A549 (cell line): ENCODE measurements around the gene SNX30.

Experiments used
- CHD2 ChIP-seq: fragments of 150-350 bp; IDR thresholded peaks from 2 replicates; pipeline ENCODE4 v1.6.1; 2014; ENCODE audit warnings: low read length; ENCODE audit not compliant: partially characterized antibody
- ELK1 ChIP-seq: fragments of 150-350 bp; IDR thresholded peaks from 2 replicates; pipeline ENCODE4 v1.6.1; 2014; ENCODE audit warnings: low read depth, mild to moderate bottlenecking, low read length
- HDAC2 ChIP-seq: fragments of 200-600 bp; sonication (generic); IDR thresholded peaks from 2 replicates; pipeline ENCODE4 v1.6.1; 2016
- JUN ChIP-seq, 2 experiments: fragments of >200 bp; sonication (Bioruptor Twin); formaldehyde crosslinking; IDR thresholded peaks; 2 replicates in 1 of 2; 3 replicates in 1 of 2; pipeline ENCODE4 v1.6.1; 2016 to 2017
- POLR2A ChIP-seq: IDR thresholded peaks from 2 replicates; pipeline ENCODE4 v1.6.1; 2012; ENCODE audit warnings: mild to moderate bottlenecking, low read length
- RAD21 ChIP-seq, 2 experiments: fragments of >200 bp in 1 of 2; sonication (Bioruptor Twin) in 1 of 2; formaldehyde crosslinking in 1 of 2; IDR thresholded peaks in 1 of 2; conservative IDR thresholded peaks in 1 of 2; 2 replicates in 1 of 2; 3 replicates in 1 of 2; pipeline ENCODE4 v1.6.1; 2012 to 2018; ENCODE audit warnings: inconsistent platforms in 1 of 2
- ZC3H11A ChIP-seq: fragments of 450-650 bp; IDR thresholded peaks from 2 replicates; pipeline ENCODE4 v1.6.1; 2014; ENCODE audit warnings: antibody characterized with exemption, mild to moderate bottlenecking
- TF ChIP-seq, protein P1 (sequence below): fragments of >200 bp; sonication (Bioruptor Twin); formaldehyde crosslinking; IDR thresholded peaks from 3 replicates; pipeline ENCODE4 v1.5.1; 2016

DNA sequence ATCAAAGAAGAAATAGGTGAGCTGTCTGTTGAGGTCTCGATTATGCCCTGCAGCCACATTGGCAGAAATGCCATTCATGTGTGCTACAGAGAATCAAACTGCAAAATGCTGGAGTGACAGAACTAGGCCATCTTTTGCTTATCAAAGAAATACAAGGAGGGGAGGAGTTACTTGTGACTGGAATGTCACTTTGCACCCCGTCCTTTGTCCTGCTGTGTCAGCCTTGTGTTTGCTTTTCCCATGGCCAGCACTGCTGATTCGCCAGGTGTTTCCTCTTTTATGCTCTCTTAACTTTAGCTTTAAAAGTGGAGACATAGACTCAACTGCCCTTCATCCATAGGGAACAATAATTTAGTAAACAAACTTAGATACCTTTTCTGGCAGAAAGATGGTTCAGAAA lies 85.8 kb downstream of the SNX30 start:
- TF ChIP-seq ELK1 (no peak), HDAC2 (no peak), ZC3H11A (no peak), JUN (IDR thresholded peaks at IDR 0.05) (no peak), POLR2A (no peak), CHD2 (no peak), RAD21 (conservative IDR thresholded peaks at IDR 0.05 in 1 of 2, IDR thresholded peaks at IDR 0.05 in 1 of 2) (no peak)
- TF ChIP-seq, protein P1, sequence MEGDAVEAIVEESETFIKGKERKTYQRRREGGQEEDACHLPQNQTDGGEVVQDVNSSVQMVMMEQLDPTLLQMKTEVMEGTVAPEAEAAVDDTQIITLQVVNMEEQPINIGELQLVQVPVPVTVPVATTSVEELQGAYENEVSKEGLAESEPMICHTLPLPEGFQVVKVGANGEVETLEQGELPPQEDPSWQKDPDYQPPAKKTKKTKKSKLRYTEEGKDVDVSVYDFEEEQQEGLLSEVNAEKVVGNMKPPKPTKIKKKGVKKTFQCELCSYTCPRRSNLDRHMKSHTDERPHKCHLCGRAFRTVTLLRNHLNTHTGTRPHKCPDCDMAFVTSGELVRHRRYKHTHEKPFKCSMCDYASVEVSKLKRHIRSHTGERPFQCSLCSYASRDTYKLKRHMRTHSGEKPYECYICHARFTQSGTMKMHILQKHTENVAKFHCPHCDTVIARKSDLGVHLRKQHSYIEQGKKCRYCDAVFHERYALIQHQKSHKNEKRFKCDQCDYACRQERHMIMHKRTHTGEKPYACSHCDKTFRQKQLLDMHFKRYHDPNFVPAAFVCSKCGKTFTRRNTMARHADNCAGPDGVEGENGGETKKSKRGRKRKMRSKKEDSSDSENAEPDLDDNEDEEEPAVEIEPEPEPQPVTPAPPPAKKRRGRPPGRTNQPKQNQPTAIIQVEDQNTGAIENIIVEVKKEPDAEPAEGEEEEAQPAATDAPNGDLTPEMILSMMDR: no peak
